Keratinocyte (primary cell): ENCODE results near the gene PAQR4.

Source experiments
- CTCF ChIP-seq, 3 experiments: IDR thresholded peaks in 1 of 3; conservative IDR thresholded peaks in 1 of 3; optimal IDR thresholded peaks in 1 of 3; 2 replicates in 2 of 3; 3 replicates in 1 of 3; pipeline versions ENCODE3 to v1.5.1; 2011; ENCODE audit warnings: low read length in 3 of 3, mild to moderate bottlenecking in 3 of 3, moderate library complexity in 2 of 3, control low read depth in 1 of 3, inconsistent platforms in 1 of 3; ENCODE audit not compliant: insufficient read depth in 2 of 3; ENCODE audit errors: extremely low read depth in 1 of 3
- EZH2 ChIP-seq: IDR thresholded peaks from one replicate; pipeline ENCODE4 v1.6.1; 2012; ENCODE audit warnings: inconsistent platforms, mild to moderate bottlenecking, low read length, moderate library complexity

GRCh38 chr16:3000540-3000939 lies 31.4 kb downstream of the PAQR4 start:
- TF ChIP-seq CTCF (optimal IDR thresholded peaks at IDR 0.05 in 1 of 3, IDR thresholded peaks at IDR 0.05 in 1 of 3, conservative IDR thresholded peaks at IDR 0.05 in 1 of 3; ENCODE audit: extremely low read depth in 1 of 3, insufficient read depth in 2 of 3, low read length in 3 of 3), result no peak
- no peak for TF ChIP-seq EZH2
